Stimulated activated CD4-positive, alpha-beta T cell treated with anti-CD3 and anti-CD28 coated beads, TNF-alpha, amount 100 ng/mL, for 1 hour (primary cell): ENCODE results near the gene CELSR1.
"Not testable (repeated sequence)": the region's sequence is repeated elsewhere in the genome, so short reads cannot be mapped to it uniquely, and the experiment has no call there.

ENCODE experiments used
- DNase-seq, 3 donors: peaks; one replicate each; pipeline ENCODE4 v3.0.0-alpha.2; 2020; ENCODE audit warnings: low read depth in 3 of 3, low spot score in 1 of 3

CELSR1 gene

GRCh38 chr22:46483353-46483752 lies 54.1 kb downstream of the CELSR1 start:
- DNase-seq = no peak

- no peak for DNase-seq
Observed at GRCh38 chr22:46482056-46482675, 55.3 kb downstream of the CELSR1 start.

- no peak for DNase-seq
Observed at GRCh38 chr22:46481386-46481785, 56.0 kb downstream of the CELSR1 start.

- no peak for DNase-seq
Observed at GRCh38 chr22:46480396-46480795, 57.0 kb downstream of the CELSR1 start.

GRCh38 chr22:46479046-46479445 lies 58.4 kb downstream of the CELSR1 start:
- no peak for DNase-seq

GRCh38 chr22:46478083-46478551 lies 59.3 kb downstream of the CELSR1 start:
- no peak for DNase-seq

- DNase-seq = no peak
Observed at GRCh38 chr22:46476547-46476941, 60.9 kb downstream of the CELSR1 start.

- no peak for DNase-seq
Observed at GRCh38 chr22:46473896-46474557, 63.4 kb downstream of the CELSR1 start.

GRCh38 chr22:46473021-46473779 lies 64.2 kb downstream of the CELSR1 start:
- no peak for DNase-seq

- DNase-seq = no peak
Observed at GRCh38 chr22:46472722-46473016, 64.8 kb downstream of the CELSR1 start.

- no peak for DNase-seq
Observed at GRCh38 chr22:46471901-46472721, 65.3 kb downstream of the CELSR1 start.

GRCh38 chr22:46471330-46471729 lies 66.1 kb downstream of the CELSR1 start:
- DNase-seq = not testable (repeated sequence)

- no peak for DNase-seq
Observed at GRCh38 chr22:46469711-46470110, 67.7 kb downstream of the CELSR1 start.

- DNase-seq = no peak
Observed at GRCh38 chr22:46467006-46467405, 70.4 kb downstream of the CELSR1 start.

GRCh38 chr22:46466255-46466676 lies 71.2 kb downstream of the CELSR1 start:
- no peak for DNase-seq

GRCh38 chr22:46465793-46466192 lies 71.6 kb downstream of the CELSR1 start:
- DNase-seq = no peak

- DNase-seq = no peak
Observed at GRCh38 chr22:46465345-46465720, 72.1 kb downstream of the CELSR1 start.

- no peak for DNase-seq
Observed at GRCh38 chr22:46464701-46465344, 72.6 kb downstream of the CELSR1 start.

- DNase-seq = no peak
Observed at GRCh38 chr22:46464296-46464695, 73.1 kb downstream of the CELSR1 start.

GRCh38 chr22:46463435-46464227 lies 73.8 kb downstream of the CELSR1 start:
- no peak for DNase-seq
